Stimulated activated CD8-positive, alpha-beta memory T cell treated with anti-CD3 and anti-CD28 coated beads, Interleukin-12 subunit alpha, Interleukin-12 subunit beta, amount 100 ng/mL, for 24 hours (primary cell): ENCODE measurements around the gene TMEM131L.
"Not testable (repeated sequence)": the region's sequence is repeated elsewhere in the genome, so short reads cannot be mapped to it uniquely, and the experiment has no call there.

Experiments
- DNase-seq: peaks from one replicate; pipeline ENCODE4 v3.0.0-alpha.2; 2020; ENCODE audit errors: extremely low read depth

TMEM131L gene, protein sequence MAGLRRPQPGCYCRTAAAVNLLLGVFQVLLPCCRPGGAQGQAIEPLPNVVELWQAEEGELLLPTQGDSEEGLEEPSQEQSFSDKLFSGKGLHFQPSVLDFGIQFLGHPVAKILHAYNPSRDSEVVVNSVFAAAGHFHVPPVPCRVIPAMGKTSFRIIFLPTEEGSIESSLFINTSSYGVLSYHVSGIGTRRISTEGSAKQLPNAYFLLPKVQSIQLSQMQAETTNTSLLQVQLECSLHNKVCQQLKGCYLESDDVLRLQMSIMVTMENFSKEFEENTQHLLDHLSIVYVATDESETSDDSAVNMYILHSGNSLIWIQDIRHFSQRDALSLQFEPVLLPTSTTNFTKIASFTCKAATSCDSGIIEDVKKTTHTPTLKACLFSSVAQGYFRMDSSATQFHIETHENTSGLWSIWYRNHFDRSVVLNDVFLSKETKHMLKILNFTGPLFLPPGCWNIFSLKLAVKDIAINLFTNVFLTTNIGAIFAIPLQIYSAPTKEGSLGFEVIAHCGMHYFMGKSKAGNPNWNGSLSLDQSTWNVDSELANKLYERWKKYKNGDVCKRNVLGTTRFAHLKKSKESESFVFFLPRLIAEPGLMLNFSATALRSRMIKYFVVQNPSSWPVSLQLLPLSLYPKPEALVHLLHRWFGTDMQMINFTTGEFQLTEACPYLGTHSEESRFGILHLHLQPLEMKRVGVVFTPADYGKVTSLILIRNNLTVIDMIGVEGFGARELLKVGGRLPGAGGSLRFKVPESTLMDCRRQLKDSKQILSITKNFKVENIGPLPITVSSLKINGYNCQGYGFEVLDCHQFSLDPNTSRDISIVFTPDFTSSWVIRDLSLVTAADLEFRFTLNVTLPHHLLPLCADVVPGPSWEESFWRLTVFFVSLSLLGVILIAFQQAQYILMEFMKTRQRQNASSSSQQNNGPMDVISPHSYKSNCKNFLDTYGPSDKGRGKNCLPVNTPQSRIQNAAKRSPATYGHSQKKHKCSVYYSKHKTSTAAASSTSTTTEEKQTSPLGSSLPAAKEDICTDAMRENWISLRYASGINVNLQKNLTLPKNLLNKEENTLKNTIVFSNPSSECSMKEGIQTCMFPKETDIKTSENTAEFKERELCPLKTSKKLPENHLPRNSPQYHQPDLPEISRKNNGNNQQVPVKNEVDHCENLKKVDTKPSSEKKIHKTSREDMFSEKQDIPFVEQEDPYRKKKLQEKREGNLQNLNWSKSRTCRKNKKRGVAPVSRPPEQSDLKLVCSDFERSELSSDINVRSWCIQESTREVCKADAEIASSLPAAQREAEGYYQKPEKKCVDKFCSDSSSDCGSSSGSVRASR (N-terminal part only)

DNA sequence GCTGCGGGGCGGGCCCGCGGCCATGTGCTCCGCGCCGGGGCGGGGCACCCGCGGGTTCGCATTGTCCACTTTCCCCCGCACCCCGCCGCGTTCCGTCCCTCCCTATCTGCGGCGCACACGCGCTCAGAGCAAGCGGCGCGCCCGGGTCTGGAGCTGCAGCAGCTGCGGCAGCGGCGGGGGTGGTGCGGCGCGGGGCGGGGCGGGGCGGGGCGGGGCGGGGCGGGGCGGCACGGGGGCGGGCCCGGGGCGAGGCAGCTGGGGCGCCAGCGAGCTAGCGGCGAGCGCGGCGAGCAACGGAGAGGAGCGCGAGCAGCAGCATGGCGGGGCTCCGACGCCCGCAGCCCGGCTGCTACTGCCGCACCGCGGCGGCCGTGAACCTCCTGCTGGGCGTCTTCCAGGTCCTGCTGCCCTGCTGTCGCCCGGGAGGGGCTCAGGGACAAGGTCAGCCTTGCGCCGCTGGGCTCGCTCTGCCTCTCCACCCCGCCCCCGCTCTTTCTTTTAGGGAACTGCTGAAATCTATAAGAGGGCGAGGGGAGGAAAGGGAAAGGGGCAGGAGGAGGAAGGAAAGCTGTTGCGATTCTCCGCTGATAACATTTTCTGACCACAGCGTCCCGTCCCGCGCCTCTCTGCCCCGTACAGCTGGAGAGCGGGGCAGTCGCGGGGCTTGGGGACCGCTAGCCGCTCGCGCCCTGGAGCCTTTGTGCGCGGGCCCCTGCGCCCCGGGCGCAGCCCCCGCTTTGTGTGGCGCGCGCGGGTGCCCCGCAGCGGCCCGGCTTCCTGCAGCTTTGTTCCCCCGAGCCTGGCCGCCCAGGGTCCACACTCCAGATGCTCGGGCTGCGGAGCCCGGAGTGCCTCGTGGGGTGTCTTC lies at the start of gene TMEM131L:
Gene TMEM131L, plus strand, starts transcription at position 280 of the 868 bp plus-strand sequence. Its CDS starts 38 bp downstream, at position 318.
- no peak for DNase-seq

DNA sequence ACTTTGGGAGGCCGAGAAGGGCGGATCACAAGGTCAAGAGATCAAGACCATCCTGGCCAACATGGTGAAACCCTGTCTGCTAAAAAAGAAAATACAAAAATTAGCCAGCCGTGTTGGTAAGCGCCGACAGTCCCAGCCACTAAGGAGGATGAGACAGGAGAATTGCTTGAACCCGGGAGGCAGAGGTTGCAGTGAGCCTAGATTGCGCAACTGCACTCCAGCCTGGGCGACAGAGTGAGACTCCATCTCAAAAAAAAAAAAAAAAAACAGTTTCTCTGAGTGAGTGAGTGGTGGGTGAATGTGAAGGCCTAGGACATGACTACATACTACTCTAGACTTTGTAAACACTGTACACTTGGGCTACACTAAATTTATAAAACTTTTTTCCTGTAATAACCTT lies 49.7 kb upstream of the TMEM131L start:
- DNase-seq = not testable (repeated sequence)

DNA sequence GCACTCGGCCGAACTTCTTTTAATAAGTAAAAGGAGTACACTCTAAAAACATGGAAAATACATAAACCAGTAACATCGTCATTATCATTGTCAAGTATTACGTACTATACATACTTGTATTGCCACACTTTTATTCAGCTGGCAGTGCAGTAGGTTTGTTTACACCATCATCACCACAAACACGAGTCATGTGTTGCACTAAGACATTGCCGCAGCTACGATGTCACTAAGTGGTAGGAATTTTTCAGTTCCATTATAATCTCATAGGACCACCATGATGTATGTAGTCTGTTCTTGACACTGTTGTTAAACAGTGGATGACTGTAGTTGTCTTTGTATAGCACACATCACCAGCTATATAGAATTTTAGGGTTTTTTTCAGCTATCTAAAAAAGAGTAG lies 48.0 kb upstream of the TMEM131L start:
- no peak for DNase-seq

DNA sequence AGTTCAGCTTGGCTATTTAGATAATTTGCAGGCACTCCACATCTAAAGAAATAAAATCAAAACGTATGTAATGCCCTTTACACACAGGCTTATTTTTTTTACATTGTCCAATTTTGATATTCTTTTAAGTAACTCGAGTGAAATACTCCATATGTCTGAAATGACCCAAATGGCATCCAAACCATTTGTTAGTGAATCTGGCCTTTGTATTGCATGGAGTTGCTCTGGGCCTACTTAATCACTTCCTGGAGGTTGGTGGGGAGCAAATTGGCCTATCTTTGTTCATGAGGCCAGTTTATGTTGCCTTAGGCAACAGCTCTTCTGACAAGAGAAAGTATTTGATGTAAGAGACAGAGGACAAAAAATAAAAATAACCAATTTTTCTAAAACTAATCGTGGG lies 47.6 kb upstream of the TMEM131L start:
- DNase-seq = no peak

DNA sequence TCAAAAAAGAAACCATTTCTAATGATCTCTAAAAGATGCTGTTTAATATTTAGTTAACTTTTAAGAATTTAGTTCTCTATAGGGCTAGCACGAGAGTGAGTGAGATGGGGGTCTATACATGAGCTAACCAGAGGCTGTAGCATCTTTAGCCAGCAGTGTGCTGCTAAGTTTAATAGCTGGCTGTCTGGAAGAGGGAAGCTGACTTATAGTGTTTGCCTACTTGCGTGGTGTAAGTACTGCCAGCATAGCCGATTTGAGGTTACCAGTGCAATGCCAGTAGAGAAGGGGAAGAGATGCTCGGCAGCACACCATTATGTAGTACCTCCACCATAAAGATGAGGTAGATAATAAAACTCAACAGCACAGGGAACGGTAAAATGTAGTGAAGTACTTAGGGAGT lies 47.1 kb upstream of the TMEM131L start:
- DNase-seq = no peak

DNA sequence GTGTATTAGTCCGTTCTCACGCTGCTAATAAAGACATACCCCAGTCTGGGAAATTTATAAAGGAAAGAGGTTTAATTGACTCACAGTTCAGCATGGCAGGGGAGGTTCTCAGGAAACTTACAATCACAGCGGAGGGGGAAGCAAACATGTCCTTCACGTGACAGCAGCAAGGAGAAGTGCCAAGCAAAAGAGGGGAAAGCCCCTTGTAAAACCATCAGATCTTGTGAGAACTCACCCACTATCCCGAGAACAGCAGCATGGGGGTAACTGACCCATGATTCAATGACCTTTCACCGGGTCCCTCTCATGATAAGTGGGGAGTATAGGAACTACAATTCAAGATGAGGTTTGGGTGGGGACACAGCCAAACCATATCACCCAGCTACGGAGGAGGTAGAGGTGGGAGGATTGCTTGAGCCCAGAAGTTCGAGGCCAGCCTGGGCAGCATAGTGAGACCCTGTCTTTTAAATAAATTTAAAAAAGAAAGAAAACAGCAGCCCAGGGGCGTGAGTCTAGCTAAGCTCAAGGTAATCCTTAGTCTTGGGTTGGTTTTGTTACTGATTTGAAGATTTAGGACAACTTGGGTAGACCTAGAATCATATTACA lies 46.4 kb upstream of the TMEM131L start:
- DNase-seq = no peak

DNA sequence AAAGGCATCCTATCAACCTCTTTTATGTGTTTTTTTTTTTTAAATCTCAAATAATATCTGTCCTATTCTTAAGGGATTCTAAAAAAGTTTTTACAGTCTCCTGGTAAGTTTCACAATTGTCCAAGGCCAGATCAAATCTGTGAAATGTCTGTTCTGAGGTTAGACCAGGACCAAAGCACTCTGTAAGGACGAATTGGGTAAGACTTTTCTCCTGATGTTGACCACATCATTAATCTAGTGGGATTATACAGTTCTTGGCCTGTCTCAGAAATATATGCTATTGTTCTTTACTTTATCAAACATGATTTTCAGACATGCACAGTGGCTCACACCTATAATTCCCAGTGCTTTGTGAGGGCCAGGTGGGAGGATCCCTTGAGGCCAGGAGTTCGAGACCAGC lies 45.8 kb upstream of the TMEM131L start:
- no peak for DNase-seq

DNA sequence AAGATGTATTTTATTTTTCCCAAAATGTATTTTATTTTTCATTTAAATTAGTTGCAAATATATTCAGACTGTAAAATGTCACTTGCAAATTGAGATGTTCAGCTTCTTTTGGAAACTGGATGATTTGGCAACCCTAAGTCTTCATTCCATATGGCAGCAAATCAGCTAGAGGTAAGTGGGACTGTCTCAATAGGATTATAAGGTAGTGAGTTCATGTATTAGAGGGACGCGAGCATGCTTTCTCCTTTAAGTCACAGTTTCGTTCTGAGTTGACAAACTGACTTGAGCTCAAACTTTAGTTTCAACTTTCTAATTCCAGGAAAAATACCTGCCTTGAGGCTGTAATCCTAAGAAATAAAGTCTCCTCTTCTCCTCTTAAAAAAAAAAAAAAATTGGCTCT lies 44.2 kb upstream of the TMEM131L start:
- DNase-seq = no peak

DNA sequence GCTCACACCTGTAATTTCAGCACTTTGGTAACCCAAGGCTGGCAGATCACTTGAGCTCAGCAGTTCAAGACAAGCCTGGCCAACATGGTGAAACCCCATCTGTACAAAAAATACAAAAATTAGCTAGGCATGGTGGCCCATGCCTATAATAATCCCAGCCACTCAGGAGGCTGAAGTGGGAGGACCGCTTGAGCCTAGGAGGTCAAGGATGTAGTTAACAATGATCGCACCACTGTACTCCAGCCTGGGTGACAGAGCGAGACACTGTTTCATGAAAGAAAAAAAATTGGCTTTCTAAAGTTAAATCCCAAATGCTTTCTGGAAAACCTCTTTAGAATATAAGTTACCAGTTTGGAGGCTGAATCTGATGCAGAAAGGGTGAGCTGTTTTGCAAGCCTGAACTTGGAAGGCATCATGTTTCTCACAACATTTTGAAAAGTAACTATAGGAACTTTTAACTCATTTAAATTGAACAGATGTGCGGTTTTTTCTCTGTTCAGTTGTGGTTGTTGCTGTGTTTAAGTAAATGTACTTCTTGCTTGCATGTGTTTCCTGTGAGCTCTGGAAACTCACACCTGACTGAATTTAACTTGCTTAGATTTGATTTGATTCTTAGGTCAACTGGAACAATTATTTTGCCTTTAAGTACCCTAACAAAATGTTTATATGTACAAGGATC lies 39.8 kb upstream of the TMEM131L start:
- no peak for DNase-seq

DNA sequence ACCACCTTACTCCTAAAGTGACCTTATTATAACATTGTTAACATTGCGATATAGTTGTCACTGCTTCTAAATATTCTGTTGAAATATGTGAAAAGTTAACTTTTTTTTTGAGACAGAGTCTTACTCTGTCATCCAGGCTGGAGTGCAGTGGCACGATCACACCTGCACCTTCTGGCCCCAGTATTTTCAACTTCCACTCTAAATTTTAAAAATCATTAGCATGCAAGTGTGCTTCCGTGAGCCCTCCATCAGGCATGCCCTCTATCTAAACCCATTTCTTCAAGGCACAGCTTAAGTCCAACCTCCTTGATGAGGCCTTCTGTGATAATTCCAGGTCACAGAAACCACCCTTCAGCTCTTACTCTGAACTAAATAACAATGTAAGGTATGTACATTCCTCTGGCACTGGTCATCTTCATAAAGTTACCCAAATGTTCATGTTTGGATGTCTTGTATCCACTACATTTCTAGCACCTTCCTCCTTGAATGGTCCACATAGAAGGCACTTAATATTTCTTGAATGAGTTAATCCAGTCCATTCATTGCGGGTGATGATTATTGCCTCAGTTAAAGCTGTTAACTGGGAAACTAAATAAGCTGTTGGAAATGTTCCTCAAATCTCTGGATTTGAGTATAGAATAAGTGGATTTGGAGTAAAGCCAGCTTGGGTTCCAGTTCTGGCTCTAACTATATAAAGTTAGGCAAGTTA lies 38.6 kb upstream of the TMEM131L start:
- DNase-seq = no peak

DNA sequence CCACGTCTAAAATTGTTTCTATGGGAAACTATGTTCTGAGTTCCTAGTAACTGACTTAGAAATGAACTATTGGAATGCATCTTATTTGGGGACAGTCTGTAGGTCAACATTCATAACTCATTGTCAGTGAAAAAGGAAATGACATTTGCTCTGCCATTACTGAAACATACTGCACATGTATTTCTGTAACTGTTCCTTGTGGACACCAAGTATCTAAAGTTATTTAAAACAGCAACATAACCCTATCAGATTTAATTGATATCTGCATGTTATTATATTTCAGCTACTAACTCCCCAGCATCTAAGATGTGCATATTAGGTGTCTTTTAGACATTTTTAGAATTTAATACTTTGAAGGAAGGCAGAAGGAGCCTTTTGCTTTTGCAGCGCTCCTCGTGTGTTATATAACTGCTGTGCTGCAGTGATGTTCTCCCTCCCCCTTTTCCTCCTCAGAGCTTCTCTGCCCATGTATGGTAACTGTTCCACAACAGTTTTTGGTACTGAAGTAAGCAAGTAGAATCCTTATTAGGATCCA lies 37.2 kb upstream of the TMEM131L start:
- DNase-seq = no peak

DNA sequence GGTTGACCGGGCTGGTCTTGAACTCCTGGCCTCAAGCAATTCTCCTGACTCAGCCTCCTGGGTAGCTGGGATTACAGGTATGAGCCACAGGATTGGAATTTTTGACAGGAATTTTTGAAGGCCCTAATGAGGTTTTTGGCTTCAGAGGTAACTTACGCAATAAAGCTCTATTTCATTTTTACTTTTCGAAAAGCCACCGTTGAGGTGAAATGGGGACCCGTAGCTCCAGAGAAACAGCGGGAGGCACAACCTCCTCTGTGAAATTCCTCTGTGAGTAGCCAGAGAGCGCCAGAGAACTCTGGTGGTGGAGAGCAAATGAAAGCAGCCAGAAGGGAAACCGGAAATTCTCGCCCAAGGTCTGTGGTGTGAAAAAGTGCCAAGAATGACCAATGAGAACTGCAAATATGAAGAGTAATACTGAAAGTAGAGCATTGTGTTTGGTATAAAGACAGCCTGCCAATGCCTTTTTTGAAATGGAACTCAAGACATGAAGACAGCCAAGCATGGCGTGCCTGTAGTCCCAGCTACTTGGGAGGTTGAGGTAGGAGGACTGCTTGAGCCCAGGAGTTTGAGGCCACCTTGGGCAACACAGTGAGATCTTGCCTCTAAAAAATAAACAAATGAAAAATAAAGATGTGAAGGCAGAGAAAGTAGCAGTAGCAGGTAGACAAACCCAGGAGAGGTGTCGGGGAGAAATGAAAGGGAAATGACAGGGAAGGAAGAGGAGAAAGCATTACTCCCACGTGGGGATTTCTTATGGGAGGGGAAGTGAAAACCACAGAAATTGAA lies 33.0 kb upstream of the TMEM131L start:
- DNase-seq = peak; percentile 37

DNA sequence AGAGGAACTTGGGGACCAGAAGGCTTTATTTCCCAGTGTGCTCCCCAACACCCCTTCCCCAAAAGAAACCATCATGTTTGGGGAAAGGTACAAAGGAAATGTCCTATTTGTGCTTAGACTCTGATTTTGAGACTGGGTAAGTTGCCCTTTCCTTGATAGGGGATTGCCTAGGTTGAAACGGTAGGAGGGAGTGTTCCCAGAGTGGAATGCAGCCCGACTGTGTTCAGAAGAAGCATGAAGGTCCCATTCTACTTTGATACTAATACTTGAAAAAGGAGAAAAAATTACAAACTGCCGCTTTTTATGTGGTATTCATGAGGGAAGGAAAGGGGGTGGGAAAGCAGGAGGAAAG lies 32.4 kb upstream of the TMEM131L start:
- no peak for DNase-seq

DNA sequence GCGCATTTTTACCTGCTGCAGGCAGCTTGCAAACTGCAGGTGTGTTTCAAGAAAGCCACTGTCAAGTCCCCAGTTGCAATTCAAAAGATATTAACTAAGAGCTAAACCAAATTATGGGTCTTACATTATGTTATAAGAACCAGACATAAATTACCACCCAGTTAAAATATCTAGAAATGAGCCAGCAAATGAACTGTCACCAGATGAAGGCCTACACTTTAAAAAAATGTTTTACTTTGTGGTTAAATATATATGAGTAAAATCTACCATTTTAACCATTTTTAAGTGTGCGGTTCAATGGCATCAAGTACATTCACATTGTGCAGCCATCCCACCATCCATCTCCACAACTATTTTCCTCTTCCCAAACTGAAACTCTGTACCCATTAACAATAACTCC lies 32.0 kb upstream of the TMEM131L start:
- no peak for DNase-seq

DNA sequence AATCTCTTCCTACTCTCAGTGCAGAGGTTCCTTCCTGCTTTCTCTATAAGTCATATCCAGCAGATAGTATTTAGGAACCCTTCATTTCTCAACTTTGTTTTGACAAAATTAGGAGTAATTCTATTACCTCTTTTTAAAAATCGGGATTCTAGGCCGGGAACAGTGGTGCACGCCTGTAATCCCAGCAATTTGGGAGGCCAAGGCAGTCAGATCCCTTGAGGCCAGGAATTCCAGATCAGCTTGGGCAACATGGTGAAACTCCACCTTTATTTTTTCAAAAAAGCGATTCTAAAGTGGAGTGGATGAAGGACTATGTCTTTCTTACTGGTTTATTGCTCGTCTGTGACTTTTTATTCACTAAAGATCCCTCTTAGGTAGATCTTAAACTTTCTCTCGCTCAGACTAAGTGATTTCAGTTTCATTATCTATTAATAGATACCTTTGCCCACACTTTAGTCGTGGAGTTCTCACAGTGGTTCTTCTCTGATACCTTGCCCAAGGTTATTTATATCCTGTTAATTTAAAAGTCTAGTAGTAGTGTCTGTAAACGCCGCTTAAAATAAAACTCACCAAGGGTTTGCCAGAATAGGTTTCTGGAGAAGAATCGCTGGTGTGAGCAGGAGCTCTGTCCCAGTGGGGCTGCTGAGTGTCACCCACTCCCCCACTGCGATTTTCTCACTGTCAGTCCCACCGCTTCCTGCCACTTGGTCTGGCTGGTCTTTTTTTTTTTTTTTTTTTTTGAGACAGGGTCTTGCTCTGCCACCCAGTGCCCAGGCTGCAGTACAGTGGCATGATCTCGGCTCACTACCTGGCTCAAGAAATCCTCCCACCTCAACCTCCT lies 27.0 kb upstream of the TMEM131L start:
- DNase-seq = no peak

DNA sequence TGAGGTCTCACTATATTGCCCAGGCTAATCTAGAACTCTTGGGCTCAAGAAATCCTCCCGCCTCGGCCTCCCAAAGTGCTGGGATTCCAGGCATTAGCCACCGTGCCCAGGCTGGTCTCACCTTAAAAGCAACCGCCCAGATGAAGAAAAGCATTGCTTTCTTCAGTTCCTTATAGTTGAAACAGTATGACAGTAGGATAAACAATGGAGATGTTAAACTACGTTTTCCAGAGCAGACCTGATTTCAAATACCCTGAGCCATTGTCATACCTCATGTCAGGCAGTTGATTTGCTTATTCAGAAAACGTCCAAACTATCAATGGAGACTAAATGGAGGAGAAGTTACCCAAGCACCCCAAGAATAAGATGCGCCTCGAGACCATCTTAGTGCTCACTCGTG lies 26.3 kb upstream of the TMEM131L start:
- DNase-seq = no peak

DNA sequence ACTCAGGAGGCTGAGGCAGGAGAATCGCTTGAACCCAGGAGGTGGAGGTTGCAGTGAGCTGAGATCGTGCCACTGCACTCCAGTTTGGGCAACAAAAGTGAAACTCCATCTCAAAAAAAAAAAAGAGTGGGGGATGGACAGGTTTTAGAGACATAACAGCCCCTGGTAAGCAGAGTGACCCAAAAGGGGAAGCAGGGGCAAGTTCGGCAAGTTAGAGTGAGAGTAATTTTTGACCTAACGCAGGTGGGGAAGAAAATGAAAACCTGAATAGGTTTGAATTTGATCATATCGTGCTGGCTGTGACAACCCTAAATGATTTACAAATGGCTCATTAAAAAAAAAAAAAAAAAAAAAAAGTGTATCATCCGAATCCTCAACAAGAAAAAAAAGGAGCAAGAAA lies 25.7 kb upstream of the TMEM131L start:
- no peak for DNase-seq
